Activated T-cell treated with anti-CD3 and anti-CD28 coated beads, Interleukin-2, amount 50 U/mL, for 72 hours (primary cell): Measurements from ENCODE around the gene MTAP. TPM values are rescaled to one million over a fixed set of nuclear protein-coding genes. Genes with fewer than 3 reads are reported as not detected.

ENCODE experiments used
- ATAC-seq, 2 donors: fragments of 150-1000 bp; cut with Tn5 transposase; replicated peaks in 1 of 2; 2 replicates each; pipeline ENCODE4 v1.10.0; 2021; ENCODE audit warnings: moderate library complexity in 2 of 2, mild to moderate bottlenecking in 1 of 2
- DNase-seq, 2 donors: peaks; one replicate each; pipeline ENCODE4 v3.0.0; 2021 to 2022; ENCODE audit warnings: mixed read lengths in 1 of 2
- H3K27ac Mint-ChIP-seq: one replicate; pipeline ENCODE4 v1.8.0; 2022; ENCODE audit warnings: mild to moderate bottlenecking, moderate library complexity, mixed read lengths
- H3K27me3 Mint-ChIP-seq: one replicate; pipeline ENCODE4 v1.8.0; 2022; ENCODE audit warnings: low read depth, mixed read lengths
- H3K36me3 Mint-ChIP-seq, 2 donors: one replicate each; pipeline ENCODE4 v1.8.0; 2022; ENCODE audit warnings: mixed read lengths in 2 of 2, mild to moderate bottlenecking in 1 of 2; ENCODE audit not compliant: insufficient read depth in 2 of 2
- H3K4me1 Mint-ChIP-seq: one replicate; pipeline ENCODE4 v1.8.0; 2022; ENCODE audit warnings: low read depth, mixed read lengths
- H3K4me3 Mint-ChIP-seq, 2 donors: one replicate each; pipeline ENCODE4 v1.8.0; 2022; ENCODE audit warnings: mild to moderate bottlenecking in 2 of 2, mixed read lengths in 2 of 2, moderate library complexity in 2 of 2
- H3K9me3 Mint-ChIP-seq, 2 donors: one replicate each; pipeline ENCODE4 v1.8.0; 2022; ENCODE audit warnings: mixed read lengths in 2 of 2
- total RNA-seq, 2 donors: library from RNA; stranded (reverse); gene quantifications; one replicate each; pipeline ENCODE4 v1.2.3, GENCODE V29; 2022

The MTAP gene
- total RNA-seq, 2 donors from 2014 or later, result 67.1 to 71.3 TPM

DNA sequence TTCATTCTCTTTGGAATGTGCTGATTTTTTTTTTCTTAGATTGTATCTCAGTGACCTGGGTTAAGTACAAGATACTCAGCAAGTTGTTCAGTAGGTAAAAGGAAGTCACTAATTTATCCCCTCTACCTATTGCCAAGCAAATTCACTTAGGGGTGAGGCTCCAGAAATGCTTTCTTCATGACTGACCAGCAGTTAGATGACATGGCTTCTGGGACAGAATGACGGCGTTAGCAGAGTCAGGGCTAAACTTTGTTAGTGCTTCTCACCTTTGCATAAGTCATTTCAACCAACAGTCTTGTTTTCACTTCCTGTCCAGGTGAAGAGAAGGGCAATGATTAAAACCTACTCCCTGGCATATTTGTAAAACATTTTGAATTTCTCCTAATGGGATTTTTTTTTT is 20.2 kb upstream of the MTAP start:
- Mint-ChIP-seq H3K27me3 (peaks cover 11% of the 10 kb centered on the region), H3K27ac (no peak overlapping the region), H3K9me3 (no peaks in the 10 kb centered on the region), H3K4me3 (no peak overlapping the region), H3K4me1 (no peaks in the 10 kb centered on the region), H3K36me3 (peaks cover 0 to 2% of the 10 kb centered on the region in 2 donors)
- DNase-seq (no peak), ATAC-seq (no peak)

DNA sequence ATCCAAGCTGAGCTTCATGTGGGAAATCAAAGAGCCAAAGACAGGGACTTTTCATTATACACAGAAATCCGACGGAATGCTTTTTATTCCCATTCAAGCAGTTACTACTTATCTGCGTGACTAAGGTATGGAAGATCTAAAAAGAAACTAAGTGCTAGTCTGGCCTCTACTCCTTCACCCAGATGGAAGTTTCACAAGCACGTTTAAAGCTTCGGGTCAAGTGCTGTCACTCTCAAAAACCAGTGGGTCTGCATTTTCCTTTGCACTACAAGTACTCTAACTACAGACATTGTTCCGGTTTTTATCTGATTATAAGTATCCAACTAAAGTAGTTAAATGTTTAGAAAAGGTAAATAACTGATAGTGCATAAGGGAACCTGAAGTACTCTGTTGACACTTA is 13.7 kb upstream of the MTAP start:
- Mint-ChIP-seq H3K9me3 (no peaks in the 10 kb centered on the region), H3K27ac (no peak overlapping the region), H3K36me3 (no peaks in the 10 kb centered on the region), H3K27me3 (peaks cover 18% of the 10 kb centered on the region), H3K4me1 (no peaks in the 10 kb centered on the region), H3K4me3 (no peak overlapping the region)
- DNase-seq, result no peak
- no peak for ATAC-seq

DNA sequence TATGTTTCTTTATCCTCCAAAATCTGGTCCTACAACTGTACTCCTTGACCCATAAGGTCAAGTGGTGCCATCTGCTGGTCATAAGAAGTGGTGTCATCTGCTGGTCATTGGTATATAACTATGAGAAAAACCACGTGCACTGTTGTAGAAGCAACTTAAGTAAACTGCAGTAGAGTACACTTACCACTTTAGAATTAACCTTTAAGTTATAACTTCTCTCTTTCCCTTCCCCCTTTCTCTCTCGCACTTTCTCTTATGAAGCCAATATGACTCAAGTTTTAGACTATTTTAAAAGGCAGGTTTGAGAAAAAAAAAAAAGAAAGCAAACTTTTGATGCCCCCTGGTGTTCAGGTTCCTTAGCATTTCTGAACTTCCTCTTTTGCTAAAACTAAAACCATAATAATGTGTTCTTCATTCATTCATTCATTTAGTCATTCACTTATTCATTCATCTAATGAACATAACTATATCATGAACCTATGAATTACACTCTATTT is 12.8 kb upstream of the MTAP start:
- Mint-ChIP-seq H3K9me3 (no peaks in the 10 kb centered on the region), H3K36me3 (no peaks in the 10 kb centered on the region), H3K4me1 (no peaks in the 10 kb centered on the region), H3K27me3 (peaks cover 13% of the 10 kb centered on the region), H3K4me3 (peak overlapping the region; percentile 62 to 80), H3K27ac (no peak overlapping the region)
- ATAC-seq, result peak; percentile 94 to 98
- peak; percentile 48 for DNase-seq

DNA sequence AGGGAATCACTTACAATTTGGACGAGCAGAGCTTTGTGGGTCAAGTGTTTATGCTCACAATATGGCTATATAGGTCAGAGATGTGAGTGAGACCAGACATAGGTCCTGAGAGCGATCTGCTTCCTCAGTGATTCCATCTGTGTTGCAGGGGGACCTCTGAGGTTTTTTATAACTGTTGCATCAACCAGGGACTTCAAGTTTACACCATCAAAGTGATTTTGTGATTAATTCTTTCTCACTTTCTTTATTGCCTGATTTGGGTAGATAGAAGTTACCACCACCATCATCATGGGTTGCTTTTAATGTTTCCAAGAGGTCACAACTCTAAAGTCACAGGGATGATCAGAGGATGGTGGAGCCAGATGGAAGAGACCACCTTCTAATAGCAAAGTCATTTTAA is 7.0 kb upstream of the MTAP start:
- Mint-ChIP-seq H3K4me3 (no peak overlapping the region), H3K27ac (no peak overlapping the region), H3K36me3 (no peaks in the 10 kb centered on the region), H3K9me3 (no peaks in the 10 kb centered on the region), H3K4me1 (peaks cover 6% of the 10 kb centered on the region), H3K27me3 (peaks cover 23% of the 10 kb centered on the region)
- peak; percentile 48 to 61 for ATAC-seq
- no peak for DNase-seq

DNA sequence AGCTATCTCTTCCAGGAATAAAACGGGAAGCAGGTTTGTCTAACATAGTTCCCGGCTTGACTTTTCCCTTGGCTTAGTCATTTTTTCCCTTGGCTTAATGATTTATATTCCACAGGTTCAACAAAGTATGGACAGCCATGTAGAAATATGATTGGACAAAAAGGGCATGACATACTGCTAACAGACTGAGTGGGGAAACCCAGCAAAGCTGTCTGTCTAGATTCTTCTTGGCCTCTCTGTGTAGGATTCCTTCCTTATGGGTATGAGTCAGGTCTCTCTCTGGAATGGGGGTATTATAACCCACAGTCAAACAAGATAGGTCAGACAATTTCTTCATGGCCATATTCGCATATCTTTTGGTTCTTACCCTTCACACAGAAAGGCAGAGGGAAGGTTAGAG is 5.7 kb upstream of the MTAP start:
- no peak overlapping the region for H3K4me3 Mint-ChIP-seq
- peaks cover 0 to 2% of the 10 kb centered on the region in 2 donors for H3K36me3 Mint-ChIP-seq
- no peaks in the 10 kb centered on the region for H3K9me3 Mint-ChIP-seq
- H3K27ac Mint-ChIP-seq, result no peak overlapping the region
- H3K27me3 Mint-ChIP-seq, result peaks cover 23% of the 10 kb centered on the region
- ATAC-seq (no peak), DNase-seq (no peak)
- peaks cover 11% of the 10 kb centered on the region for H3K4me1 Mint-ChIP-seq

DNA sequence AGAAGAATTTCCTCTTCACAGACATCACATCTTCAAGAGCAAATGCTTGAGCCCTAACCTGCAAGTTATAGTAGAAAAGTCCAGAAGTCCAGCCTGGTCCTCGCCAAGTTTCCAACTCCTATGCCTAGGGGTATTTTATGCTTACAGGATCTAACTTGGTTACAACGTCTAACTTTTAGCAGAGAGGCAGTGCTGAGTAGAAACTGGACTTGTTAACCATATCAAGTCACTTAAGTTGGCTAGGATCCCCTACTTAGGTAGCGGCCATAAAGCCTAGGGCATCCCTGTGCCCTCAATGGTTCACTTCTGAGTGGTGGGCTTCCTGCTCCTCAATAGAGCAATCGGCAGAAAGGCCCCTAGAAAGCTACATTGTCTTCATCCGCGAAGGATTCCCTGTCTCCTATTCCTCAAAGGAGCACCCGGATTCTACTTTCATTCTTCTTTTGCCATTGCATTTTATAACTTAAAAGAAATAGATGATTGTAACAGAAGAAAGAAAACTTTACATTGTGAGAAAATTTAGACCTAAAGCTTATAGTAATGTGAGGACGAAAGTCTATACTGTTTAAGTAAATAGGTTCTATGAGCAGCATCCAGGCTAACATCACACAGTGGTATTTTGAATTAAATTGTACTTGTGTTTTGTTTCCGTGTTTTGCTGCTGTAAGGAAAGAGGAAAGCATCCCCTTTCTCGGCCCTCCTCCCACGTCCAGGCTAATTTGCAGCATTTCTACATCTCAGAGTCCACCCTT is 1.3 kb upstream of the MTAP start:
- ATAC-seq, result no peak
- H3K4me1 Mint-ChIP-seq, result peaks cover 42% of the 10 kb centered on the region
- H3K27me3 Mint-ChIP-seq, result peaks cover 17% of the 10 kb centered on the region
- H3K4me3 Mint-ChIP-seq, result peak overlapping the region; percentile 100
- H3K27ac Mint-ChIP-seq, result peak overlapping the region; percentile 13
- DNase-seq, result no peak
- H3K9me3 Mint-ChIP-seq, result no peaks in the 10 kb centered on the region
- peaks cover 6 to 9% of the 10 kb centered on the region in 2 donors for H3K36me3 Mint-ChIP-seq

DNA sequence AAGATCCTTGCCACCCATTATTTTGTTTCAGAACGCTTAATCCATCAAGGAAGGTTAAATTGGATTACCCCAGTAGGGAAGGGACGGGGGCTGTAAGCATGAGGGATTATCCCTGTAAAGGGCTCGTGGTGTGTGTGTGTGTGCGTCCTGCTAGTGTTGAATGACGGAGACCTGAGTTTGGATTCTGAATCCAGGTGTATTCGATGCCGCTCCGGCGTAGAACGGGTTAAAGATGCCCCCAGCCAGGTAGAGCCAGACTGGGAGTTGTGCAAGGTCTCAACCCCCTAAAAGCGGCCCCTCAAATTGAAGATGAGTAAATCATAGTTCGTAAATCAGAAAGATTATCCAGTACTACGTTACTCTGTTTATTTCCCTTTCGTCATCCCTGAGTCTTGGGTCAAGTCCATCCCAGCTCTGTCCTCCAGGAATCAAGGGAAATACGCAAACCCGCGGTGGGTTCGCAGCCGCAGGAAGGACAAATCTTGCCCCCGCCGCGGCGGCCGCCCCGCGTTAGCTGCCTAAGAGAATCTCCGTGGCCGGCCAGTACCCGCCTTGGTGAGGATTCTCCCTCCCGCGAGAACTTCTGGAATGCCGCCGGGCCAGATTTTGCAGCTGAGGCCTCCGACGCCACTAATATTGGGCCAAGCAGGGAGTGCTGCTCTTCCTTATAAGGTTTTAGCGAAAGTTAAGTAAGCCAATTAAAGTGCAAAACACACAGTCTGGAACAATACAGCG is 586 bp upstream of the MTAP start:
- peak; percentile 6 to 11 for ATAC-seq
- peaks cover 47% of the 10 kb centered on the region for H3K4me1 Mint-ChIP-seq

DNA sequence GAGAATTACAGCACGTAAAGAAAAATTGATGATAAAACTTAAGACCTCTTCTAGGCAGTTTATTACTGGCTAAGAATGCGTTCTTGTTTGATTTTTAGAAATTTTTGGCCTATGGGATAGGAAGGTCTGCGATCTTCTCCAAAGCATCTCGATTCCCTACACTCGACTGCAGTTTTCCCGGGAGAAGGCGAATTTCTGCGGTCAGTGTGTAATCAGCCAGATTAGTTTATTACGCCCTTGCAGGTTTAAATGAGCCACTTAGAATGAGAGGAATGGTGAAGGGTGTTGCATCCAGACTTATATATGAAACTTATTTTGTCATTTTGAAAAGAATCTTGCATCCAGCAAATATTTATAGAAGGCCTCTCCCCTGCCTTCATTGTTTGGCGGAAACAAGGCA is 1.2 kb downstream of the MTAP start:
- DNase-seq (no peak), ATAC-seq (no peak)
- H3K4me3 Mint-ChIP-seq, result peak overlapping the region; percentile 100
- peaks cover 6 to 13% of the 10 kb centered on the region in 2 donors for H3K36me3 Mint-ChIP-seq
- no peaks in the 10 kb centered on the region for H3K27me3 Mint-ChIP-seq
- no peaks in the 10 kb centered on the region for H3K9me3 Mint-ChIP-seq
- peak overlapping the region; percentile 99 for H3K27ac Mint-ChIP-seq
- H3K4me1 Mint-ChIP-seq, result peaks cover 60% of the 10 kb centered on the region

More for the DNA sequence above, 586 bp upstream of the MTAP start:
- H3K27ac Mint-ChIP-seq, result peak overlapping the region; percentile 95
- peaks cover 10% of the 10 kb centered on the region for H3K27me3 Mint-ChIP-seq
- no peak for DNase-seq
- peaks cover 6 to 9% of the 10 kb centered on the region in 2 donors for H3K36me3 Mint-ChIP-seq
- H3K4me3 Mint-ChIP-seq, result peak overlapping the region; percentile 100
- H3K9me3 Mint-ChIP-seq, result no peaks in the 10 kb centered on the region

DNA sequence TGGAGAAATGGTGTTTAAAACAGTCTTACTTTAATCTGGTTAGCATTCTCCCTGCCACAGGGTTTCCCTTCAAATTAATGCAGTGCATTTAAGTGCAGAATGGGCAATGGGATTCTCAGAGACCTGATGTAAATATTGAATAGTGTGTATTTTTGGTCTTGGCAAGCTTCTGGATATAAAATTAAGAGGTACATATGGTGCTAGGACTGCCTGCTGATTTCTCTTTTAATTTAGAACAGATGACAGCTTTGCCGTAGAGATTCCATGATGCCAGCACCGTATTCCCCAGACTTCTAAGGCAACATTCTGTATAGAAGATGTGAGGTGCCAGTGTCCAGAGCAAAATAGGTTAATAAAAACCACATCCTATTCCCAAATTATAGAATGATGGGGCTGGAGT is 1.9 kb downstream of the MTAP start:
- Mint-ChIP-seq H3K27ac (peak overlapping the region; percentile 40), H3K36me3 (peaks cover 11 to 19% of the 10 kb centered on the region in 2 donors), H3K9me3 (no peaks in the 10 kb centered on the region), H3K27me3 (no peaks in the 10 kb centered on the region), H3K4me3 (peak overlapping the region; percentile 100), H3K4me1 (peaks cover 66% of the 10 kb centered on the region)
- DNase-seq (no peak), ATAC-seq (no peak)

DNA sequence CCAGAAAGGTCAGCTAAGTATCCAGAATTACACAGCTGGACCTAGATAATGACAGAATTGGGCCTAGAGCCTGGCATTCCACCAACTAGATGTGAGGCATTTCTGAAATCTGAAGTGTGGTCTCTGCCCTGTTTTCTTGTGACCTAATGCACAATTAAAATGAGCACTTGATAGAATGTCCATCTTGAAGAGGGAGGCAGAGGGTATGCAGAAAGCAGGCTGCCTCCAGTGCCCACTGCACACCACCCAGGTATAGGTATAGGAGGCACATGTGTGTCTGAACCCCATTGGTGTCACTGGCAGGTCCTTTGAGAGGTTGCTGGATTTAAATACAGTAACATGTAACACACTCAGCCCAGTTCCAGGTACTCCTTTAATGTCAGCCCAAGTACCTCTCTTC is 2.4 kb downstream of the MTAP start:
- Mint-ChIP-seq H3K4me1 (peaks cover 71% of the 10 kb centered on the region), H3K9me3 (no peaks in the 10 kb centered on the region), H3K27ac (no peak overlapping the region), H3K27me3 (no peaks in the 10 kb centered on the region), H3K36me3 (peaks cover 12 to 20% of the 10 kb centered on the region in 2 donors), H3K4me3 (peak overlapping the region; percentile 6 to 48)
- DNase-seq, result no peak
- ATAC-seq, result no peak

DNA sequence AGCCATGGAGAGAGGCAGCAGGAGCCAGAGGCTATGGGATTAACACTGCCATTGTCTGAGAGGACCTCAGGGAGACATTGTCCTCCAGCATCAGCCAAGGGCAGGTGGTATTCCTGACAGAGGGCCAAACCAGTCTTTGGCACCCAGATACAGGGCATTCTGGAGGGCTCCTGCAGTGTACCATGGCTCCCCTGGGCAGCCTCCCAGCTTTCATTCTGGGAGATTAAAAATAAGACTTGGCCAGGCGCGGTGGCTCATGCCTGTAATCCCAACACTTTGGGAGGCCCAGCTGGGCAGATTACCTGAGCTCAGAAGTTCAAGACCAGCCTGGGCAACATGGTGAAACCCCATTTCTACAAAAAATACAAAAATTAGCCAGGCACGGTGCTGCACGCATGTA is 4.2 kb downstream of the MTAP start:
- ATAC-seq (no peak), DNase-seq (no peak)
- H3K4me3 Mint-ChIP-seq, result no peak overlapping the region
- H3K27ac Mint-ChIP-seq, result no peak overlapping the region
- peaks cover 17 to 24% of the 10 kb centered on the region in 2 donors for H3K36me3 Mint-ChIP-seq
- H3K9me3 Mint-ChIP-seq, result no peaks in the 10 kb centered on the region
- peaks cover 84% of the 10 kb centered on the region for H3K4me1 Mint-ChIP-seq
- H3K27me3 Mint-ChIP-seq, result no peaks in the 10 kb centered on the region

DNA sequence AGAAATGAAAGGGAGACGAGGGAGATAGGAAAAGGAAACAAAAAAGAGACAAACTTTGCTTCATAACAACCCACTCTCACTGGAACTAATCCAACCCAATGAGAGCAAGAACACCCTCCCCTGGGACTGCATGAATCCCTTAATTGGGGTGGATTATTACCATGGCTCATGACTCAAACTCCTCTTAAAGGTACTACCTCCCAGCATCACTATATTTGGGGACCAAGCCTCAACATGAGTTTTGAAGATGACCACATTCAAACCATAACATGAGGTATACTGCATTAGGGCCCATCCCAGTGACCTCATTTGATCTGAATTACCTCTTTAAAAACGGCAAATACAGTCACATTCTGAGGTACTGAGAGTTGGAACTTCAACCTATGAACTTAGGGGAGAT is 8.0 kb downstream of the MTAP start:
- H3K4me3 Mint-ChIP-seq, result peak overlapping the region; percentile 72 to 89
- DNase-seq (no peak), ATAC-seq (peak; percentile 30 to 42)
- H3K36me3 Mint-ChIP-seq, result peaks cover 14 to 18% of the 10 kb centered on the region in 2 donors
- H3K4me1 Mint-ChIP-seq, result peaks cover 82% of the 10 kb centered on the region
- H3K27ac Mint-ChIP-seq, result peak overlapping the region; percentile 95
- no peaks in the 10 kb centered on the region for H3K27me3 Mint-ChIP-seq
- no peaks in the 10 kb centered on the region for H3K9me3 Mint-ChIP-seq

DNA sequence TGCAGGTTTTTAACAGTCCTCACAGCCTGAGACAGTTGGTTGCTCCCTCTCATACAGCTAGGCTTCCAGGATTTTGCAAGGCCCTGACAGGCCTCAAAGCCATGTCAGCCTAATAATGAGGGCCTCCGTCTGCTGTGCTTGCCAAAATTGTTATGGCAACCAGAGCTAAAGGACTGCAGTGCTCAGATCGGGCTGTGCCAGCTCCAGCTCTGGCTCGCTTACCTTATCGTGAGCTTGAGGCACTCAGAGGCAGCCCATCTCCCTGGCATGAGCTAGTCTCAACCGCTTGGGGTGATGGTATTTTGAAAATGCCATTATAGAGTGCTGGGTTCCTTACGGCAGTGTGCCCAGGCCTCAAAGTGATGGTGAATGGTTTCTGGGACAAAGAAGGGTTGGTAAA is 8.4 kb downstream of the MTAP start:
- no peaks in the 10 kb centered on the region for H3K27me3 Mint-ChIP-seq
- DNase-seq (no peak), ATAC-seq (no peak)
- peak overlapping the region; percentile 2 to 39 for H3K4me3 Mint-ChIP-seq
- peaks cover 77% of the 10 kb centered on the region for H3K4me1 Mint-ChIP-seq
- no peaks in the 10 kb centered on the region for H3K9me3 Mint-ChIP-seq
- no peak overlapping the region for H3K27ac Mint-ChIP-seq
- H3K36me3 Mint-ChIP-seq, result peaks cover 13 to 22% of the 10 kb centered on the region in 2 donors
